Fibroblast of gingiva (primary cell): ENCODE measurements around the gene CHTF18.

Source experiments
- DNase-seq: peaks from one replicate; pipeline ENCODE4 v3.0.0-alpha.2; 2011; ENCODE audit warnings: low read depth

CHTF18 gene

DNA sequence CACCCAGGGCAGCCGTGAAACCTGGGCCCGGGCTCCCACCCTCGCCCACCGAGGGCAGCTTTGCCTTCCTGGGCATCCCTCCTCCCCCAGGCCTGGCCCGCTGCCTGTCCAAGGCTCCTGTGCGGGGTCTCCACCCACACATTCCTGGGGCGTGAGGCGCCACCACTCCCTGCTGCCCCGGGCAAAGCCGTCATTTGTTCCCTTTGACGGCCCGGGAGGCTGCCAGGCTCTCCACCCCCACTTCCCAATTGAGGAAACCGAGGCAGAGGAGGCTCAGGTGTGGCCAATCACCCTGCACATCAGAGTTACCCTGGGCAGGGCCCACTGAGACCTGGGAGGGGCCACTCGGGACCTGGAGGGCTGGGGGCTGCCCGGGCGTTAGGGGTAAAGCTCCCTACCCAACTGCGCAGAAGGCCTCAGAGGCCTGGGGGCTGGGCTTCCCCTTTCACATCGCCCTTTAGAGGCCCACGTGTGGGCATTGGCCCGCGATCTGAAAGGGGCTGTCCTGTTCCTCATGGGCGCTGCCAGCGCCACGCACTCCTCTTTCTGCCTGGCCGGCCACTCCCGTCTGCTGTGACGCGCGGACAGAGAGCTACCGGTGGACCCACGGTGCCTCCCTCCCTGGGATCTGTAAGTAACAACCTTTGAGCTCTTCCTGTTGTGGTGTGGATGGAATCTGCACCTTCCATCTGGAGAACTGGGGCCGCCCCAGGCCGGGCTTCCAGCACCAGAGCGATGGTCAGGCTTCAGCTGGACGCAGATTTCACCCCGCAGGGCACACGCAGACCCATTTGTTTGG is 27.7 kb upstream of the CHTF18 start, which contains the start of gene MSLN:
Gene MSLN, plus strand, starts transcription at position 190 of the 799 bp plus-strand sequence. CDS start 1,947 bp downstream, outside the sequence.
- DNase-seq = no peak

DNA sequence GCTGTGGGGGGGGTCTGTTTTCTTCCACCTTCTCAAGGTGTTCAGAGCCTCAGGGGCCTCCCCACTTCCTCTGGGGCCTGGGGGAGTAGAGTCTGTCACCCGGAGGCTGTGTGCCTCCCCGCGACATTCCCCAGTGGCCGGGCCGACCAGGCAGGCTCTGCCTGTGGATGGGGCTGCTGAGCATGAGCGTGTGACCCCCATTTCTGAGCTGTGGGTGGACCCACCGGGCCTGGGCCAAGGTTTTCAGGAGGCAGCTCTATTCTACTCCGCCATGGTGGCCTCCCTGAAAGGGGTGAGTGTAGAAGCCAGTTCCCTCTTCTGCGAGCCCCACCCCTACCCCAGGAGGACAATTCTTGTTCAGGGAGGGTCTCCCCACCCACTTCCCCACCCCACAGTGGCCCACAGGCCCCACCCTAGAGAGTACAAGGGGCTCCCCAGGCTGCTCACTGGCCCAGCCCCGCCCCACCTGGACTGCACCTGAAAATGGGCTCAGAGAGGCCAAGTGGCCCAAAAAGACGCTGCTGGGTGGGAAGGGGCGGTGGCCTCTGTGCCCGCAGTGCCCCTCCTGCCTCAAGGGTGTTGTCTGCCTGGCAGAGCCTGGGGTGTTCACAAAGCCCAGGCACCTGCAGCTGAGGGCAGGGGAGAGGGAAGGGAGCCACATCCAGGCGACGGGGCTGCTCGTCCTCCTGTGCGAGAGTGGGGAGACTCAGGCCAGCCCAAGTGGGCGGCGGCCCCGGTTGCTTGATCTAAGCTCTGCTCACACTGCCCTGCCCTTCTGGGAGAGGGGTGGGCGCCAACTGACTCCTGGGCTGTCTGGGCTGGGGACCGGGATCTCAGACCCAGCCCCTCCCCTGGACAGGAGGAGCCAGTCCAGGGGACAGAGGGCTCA is 26.6 kb upstream of the CHTF18 start:
- DNase-seq = no peak

DNA sequence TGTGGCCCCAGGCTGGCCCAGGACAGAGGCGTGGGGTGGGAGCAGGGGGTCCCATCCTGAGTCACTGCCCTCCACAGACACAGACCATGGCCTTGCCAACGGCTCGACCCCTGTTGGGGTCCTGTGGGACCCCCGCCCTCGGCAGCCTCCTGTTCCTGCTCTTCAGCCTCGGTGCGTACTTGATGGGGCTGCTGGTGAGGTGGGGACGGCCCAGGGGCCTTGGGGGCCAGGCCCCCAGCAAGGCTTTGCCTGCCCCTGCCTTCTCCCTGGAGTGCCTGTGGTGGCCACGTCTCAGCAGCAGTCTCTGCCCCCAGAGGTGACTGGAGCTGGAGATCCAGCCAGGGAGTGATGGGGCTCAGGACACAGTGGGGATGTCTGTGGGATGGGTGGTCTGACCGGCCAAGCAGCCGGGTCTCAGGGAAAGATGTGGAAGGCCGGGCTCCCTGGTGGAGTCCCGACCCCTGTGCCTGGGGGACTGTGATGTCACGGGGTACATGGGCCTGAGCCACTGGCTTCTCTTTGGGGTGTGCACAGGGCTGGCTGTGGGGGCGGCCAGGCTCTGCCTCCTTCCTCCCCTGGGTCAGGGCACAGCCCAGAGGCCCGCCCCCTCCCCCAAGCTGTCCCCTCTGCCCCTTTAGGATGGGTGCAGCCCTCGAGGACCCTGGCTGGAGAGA is 25.7 kb upstream of the CHTF18 start:
- no peak for DNase-seq

DNA sequence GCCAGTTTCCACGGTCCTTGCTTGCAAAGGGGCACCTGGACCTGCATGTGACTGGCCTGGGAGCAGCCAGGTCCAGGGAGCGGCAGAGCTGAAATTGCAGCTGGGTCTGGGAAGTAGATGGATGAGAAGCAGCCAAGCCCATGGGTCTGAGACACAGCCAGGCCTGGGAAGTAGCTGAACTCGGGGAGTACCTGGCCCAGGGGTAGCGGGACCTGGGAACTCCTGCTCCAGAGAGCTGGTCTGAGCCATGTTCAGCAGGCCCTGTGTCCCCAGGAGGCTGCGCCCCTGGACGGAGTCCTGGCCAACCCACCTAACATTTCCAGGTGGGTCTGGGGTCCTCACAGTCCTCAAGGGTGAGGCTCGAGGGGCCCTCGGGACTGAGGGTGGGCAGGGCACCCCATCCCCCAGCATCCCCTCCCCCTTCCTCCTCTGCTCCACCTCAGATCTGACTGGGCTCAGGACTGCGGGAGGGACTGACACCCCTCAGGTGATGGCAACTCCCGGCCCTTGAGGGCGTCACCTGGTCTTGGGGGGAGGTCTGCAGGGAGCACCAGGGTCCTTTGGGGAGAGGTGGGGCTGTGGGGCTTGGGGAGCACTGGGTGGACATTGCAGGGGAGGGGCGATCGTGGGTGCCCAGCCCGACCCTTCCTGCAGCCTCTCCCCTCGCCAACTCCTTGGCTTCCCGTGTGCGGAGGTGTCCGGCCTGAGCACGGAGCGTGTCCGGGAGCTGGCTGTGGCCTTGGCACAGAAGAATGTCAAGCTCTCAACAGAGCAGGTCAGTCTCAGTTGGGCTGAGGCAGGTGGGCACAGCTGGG is 24.8 kb upstream of the CHTF18 start:
- DNase-seq = no peak

DNA sequence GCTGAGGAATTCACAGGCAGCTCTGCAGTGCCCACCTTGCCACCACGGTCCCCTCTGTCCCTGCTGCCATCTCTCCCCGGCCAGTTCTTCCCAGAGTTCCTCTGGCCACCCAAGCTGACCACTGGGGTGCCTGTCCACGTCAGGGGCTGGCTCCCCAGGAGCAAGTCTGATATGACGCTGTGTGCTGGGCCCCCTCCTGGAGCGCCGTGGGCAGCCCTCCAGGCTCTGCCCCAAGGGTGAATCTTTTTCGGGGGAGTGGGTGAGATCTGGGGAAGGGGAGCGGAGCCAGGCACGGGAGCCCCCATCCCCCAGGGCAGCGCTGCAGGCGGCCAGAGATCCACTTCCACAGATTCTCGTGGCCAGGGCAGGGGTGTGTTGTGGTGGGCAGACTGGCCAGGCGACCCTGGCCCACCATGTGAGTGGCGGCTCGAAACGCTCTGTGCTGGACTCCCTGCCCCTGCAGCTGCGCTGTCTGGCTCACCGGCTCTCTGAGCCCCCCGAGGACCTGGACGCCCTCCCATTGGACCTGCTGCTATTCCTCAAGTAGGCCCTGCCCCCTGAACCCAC is 24.2 kb upstream of the CHTF18 start:
- no peak for DNase-seq

DNA sequence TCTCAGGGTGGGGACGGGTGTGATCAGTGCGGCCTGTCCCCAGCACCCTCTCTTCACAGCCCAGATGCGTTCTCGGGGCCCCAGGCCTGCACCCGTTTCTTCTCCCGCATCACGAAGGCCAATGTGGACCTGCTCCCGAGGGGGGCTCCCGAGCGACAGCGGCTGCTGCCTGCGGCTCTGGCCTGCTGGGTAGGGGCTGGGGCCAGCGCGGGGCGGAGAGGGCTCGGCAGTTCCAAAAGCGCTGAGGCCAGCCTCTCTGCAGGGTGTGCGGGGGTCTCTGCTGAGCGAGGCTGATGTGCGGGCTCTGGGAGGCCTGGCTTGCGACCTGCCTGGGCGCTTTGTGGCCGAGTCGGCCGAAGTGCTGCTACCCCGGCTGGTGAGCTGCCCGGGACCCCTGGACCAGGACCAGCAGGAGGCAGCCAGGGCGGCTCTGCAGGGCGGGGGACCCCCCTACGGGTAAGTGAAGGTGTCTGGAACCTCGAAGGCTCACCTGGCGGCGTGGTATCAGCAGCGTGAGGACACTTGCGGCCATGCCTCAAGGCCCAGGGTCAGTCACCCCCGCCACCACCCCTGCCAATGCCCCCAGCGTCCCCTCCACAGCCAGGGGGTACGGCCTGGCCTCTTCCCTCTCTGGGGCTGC is 23.5 kb upstream of the CHTF18 start:
- no peak for DNase-seq

DNA sequence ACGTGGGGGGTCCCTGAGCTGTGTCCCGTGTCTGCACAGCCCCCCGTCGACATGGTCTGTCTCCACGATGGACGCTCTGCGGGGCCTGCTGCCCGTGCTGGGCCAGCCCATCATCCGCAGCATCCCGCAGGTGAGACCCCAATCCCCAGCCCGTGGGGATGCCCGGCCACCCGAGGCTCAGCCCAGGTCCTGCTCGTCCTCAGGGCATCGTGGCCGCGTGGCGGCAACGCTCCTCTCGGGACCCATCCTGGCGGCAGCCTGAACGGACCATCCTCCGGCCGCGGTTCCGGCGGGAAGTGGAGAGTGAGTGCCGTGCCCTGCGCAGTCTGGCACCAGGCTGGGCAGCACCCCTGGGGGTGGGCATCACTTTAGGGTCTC is 22.9 kb upstream of the CHTF18 start:
- no peak for DNase-seq

DNA sequence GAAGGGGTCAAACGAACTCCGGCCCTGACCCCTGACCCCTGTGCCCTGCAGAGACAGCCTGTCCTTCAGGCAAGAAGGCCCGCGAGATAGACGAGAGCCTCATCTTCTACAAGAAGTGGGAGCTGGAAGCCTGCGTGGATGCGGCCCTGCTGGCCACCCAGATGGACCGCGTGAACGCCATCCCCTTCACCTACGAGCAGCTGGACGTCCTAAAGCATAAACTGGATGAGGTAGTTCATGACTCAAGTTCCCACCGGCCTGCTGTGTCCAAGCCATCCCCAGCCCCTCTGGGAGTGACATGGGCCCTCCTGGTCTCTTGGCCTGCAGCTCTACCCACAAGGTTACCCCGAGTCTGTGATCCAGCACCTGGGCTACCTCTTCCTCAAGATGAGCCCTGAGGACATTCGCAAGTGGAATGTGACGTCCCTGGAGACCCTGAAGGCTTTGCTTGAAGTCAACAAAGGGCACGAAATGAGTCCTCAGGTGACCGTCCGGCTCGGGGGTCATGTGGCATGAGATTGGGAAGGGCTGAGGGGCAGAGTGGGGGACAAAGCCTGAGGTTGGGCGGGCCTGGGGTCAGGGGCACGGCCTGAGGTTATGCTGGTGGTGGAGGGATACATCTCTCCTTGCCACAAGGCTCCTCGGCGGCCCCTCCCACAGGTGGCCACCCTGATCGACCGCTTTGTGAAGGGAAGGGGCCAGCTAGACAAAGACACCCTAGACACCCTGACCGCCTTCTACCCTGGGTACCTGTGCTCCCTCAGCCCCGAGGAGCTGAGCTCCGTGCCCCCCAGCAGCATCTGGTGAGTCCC is 22.2 kb upstream of the CHTF18 start:
- no peak for DNase-seq

DNA sequence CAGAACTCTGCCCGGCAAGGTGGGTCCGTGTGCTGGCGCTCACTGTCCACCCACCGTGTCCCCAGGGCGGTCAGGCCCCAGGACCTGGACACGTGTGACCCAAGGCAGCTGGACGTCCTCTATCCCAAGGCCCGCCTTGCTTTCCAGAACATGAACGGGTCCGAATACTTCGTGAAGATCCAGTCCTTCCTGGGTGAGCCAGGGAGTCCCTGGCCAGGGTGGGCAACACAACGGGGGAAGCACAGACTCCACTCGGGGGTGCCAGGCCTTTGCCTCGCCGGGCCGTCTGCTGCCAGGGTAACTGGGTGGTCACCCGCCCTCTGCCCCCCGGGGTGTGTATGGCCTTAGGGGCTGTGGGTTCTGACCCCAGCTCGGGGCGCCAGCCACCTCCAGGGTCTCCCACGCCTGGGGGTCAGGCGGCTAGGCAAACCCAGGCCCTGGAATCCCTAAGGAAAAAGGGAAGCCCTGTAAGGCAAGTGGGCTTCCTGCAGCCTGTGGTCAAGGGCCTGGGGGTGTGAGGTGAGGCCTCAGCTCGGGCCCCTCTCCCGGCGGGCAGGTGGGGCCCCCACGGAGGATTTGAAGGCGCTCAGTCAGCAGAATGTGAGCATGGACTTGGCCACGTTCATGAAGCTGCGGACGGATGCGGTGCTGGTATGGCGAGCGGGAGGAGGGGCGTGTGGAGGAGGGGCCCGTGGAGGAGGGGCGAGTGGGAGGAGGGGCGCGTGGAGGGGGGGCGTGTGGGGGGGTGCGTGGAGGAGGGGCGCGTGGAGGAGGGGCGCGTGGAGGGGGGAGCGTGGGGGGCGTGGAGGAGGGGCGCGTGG is 21.4 kb upstream of the CHTF18 start:
- DNase-seq = no peak

DNA sequence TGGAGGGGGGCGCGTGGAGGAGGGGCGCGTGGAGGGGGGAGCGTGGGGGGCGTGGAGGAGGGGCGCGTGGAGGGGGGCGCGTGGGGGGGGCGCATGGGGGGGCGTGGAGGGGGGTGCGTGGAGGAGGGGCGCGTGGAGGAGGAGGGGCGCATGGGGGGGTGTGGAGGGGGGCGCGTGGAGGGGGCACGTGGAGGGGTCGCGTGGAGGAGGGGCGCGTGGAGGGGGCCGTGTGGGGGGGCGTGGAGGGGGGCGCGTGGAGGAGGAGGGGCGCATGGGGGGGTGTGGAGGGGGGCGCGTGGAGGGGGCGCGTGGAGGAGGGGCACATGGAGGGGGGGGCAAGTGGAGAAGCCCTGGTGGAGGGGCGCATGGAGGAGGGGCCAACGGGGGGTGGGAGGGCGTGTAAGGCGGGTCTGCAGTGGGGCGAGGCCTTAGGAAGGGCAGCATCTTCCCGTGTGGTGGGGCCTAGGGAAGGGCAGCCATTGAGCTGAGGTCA is 20.6 kb upstream of the CHTF18 start:
- DNase-seq = no peak

DNA sequence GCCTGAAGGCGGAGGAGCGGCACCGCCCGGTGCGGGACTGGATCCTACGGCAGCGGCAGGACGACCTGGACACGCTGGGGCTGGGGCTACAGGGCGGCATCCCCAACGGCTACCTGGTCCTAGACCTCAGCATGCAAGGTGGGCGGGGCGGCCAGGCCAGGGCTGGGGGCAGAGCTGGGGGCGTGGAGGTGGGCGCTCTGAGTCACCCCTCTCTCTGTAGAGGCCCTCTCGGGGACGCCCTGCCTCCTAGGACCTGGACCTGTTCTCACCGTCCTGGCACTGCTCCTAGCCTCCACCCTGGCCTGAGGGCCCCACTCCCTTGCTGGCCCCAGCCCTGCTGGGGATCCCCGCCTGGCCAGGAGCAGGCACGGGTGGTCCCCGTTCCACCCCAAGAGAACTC is 20.0 kb upstream of the CHTF18 start:
- no peak for DNase-seq

DNA sequence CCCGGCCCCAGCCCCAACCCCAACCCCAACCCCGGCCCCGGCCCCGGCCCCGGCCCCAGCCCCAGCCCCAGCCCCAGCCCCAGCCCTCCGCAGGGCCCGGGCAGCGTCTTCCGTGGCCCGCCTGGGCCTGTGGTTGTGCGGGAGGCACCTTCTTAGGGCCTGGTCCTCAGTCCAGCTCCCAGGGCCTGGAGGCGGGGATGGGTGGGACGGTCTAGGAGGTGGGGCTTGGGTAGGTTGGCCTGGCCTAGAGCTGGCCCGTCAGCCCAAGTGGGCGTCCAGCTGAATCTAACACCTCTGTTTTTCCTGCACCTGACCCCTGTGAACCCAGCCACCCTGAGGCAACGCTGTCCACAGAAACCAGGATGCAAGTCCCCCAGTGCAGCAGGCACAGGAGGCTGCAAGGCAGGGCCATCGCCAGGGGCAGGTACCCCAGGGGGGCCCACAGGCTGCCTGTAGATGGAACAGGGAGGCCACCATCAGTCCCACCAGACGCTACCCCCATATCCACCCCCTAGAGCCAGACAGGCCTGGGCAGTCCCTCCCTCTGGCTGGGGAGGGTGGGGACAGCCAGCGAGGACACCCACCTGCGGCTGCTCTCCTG is 19.1 kb upstream of the CHTF18 start:
- no peak for DNase-seq

DNA sequence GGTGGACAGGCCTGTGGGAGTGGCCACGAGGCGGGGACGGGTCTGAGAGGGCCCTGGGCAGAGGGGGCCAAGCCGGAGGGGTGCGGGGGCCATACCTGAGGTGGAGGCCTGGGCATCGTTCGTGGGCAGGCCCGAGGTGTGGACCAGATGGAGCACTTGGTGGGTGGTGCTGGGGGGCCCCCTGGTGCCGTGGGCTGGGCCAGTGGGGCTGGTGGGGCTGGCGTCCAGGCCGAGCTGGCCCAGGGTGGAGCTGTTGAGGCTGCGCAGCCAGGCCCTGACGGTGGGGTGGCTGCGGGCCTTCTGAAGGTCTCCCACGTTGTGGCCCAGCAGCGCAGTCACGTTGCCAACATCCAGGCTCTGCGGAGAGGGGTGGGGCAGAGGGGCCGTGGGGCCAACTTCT is 18.5 kb upstream of the CHTF18 start:
- no peak for DNase-seq

DNA sequence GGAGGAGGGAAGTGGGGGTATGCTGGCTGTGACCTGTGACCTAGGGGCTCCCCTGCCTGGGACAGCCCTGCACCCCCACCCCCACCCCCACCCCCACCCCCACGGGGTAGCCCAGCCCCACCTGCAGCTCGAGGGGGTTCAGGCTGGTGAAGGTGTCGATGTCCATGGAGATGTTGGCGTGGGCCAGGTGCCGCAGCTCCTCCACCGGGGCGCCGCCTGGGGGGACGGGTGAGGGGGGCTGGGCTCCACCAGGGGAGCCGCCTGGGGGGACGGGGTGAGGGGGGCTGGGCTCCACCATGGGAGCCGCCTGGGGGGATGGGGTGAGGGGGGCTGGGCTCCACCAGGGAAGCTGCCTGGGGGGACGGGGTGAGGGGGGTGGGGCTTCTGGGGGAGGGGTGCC is 18.0 kb upstream of the CHTF18 start:
- DNase-seq = no peak

DNA sequence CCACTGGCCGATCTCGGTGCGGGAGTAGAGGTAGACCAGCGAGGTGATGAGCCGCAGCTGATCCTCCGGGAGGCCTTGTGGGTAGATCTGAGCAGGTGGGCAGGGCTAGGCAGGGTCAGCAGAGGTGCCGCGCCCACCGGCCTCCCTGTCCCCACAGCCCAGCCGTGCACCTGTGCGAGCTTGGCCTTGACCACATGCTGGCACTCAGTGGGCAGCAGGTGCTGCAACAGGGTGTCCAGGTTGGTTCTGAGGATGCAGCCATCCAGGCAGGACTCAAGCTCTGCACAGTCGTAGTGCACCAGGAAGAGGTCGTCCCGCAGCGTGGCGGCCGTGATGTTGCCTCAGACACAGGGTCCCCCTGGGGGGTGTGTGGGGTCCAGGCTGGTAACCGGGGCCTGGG is 15.5 kb upstream of the CHTF18 start:
- no peak for DNase-seq

DNA sequence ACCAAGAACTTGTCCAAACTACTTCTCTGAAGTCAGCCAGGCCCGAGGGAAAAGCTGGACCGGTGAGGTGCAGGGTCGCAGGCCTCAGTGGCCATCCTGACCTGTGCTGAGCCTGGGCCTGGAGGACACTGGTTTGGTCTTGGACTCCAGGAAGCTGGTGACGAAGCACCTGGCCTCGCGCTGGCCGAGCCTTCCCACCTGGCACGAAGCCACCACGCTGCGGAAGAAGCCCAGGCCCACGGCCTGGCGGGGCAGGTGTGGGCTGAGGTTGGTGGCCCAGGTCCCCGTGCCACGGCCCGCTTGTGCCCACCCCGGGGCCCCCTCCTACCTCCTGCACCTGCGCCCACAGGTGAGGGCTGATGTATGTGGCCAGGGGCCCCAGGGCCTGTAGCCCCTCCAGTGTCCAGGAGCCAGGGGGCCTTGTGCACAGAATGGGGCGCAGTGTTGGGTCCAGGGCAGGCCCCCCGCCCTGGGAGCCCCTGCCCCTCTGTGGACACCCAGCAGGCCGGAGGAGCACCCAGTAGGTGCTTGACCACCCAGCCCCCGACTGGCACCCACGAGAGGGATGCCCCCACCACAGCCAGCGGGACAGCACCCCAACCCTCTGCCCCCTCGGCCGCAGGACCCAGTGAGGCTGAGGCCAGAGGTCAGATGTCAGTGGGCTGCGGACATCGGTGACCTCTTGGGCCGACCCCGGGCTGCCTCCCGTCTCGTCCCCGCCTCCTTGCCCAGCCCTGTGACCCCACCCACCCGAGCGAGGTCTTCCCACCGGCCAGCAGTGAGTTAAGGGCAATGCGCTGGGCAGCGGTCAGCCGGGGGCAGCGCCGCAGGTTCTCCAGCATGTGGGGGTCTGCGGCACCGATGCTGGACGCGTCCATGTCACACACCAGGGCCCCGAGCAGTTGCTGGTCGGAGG is 14.1 kb upstream of the CHTF18 start:
- DNase-seq = no peak

DNA sequence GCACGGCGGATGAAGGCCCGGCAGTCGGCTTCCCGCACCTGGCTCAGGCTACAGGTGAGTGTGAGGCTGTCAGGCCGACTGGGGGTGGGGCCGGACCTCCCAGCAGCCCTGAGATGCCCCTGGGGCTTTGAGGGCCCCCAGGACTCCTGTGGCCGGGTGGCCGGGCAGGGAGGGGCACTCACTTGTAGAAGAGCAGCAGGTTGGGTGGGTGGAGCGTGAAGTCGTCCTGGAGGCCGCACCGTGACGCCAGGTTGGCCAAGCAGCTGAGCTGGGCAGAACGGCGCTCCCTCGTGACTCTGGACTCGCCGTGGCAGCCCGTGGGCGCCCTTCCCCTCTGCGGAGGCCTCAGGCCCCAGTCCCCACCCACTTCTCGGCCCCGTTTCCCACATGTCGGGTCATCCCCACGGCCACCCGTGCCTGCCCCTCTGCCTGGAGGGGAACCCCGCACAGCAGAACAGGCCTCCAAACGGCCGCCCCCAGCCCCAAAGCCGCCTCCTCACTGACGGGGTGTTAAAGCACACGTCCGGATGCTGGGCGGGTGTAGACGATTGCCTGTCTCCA is 13.1 kb upstream of the CHTF18 start:
- no peak for DNase-seq
